Spleen (tissue), 11 donors: ENCODE results near the gene LRFN2. TPM values are rescaled to one million over a fixed set of nuclear protein-coding genes. Genes with fewer than 3 reads are reported as not detected.

Source experiments
- DNase-seq: peaks from one replicate; pipeline ENCODE4 v3.0.0-alpha.2; 2020
- H3K27ac ChIP-seq, 8 donors: fragments of 200-600 bp; sonication (generic) in 7 of 8; 1 replicate in 4 of 8; 2 replicates in 4 of 8; pipeline versions ENCODE4 v1.5.0 to v1.8.0; 2016 to 2021; ENCODE audit warnings: inconsistent platforms in 4 of 8, mild to moderate bottlenecking in 4 of 8, moderate library complexity in 1 of 8
- H3K27me3 ChIP-seq, 7 donors: fragments of 200-600 bp; sonication (generic) in 6 of 7; replicated peaks in 1 of 7; 1 replicate in 4 of 7; 2 replicates in 3 of 7; pipeline versions ENCODE4 v1.5.0 to v1.8.0; 2016 to 2021; ENCODE audit warnings: inconsistent platforms in 3 of 7, mild to moderate bottlenecking in 1 of 7
- H3K36me3 ChIP-seq, 6 donors: fragments of 200-600 bp; sonication (generic) in 5 of 6; 1 replicate in 4 of 6; 2 replicates in 2 of 6; pipeline versions ENCODE4 v1.5.0 to v1.8.0; 2016 to 2021; ENCODE audit warnings: inconsistent platforms in 2 of 6
- H3K4me1 ChIP-seq, 6 donors: fragments of 200-600 bp; sonication (generic) in 5 of 6; 1 replicate in 3 of 6; 2 replicates in 3 of 6; pipeline versions ENCODE4 v1.5.0 to v1.8.0; 2016 to 2021; ENCODE audit warnings: inconsistent platforms in 3 of 6
- H3K4me3 ChIP-seq, 8 donors: fragments of 200-600 bp; sonication (generic) in 7 of 8; 1 replicate in 4 of 8; 2 replicates in 4 of 8; pipeline versions ENCODE4 v1.5.0 to v1.8.0; 2016 to 2021; ENCODE audit warnings: inconsistent platforms in 4 of 8, mild to moderate bottlenecking in 4 of 8, moderate library complexity in 2 of 8
- H3K9me3 ChIP-seq, 8 donors: fragments of 200-600 bp; sonication (generic) in 7 of 8; 1 replicate in 4 of 8; 2 replicates in 4 of 8; pipeline versions ENCODE4 v1.5.0 to v1.8.0; 2016 to 2021; ENCODE audit warnings: inconsistent platforms in 4 of 8
- POLR2A ChIP-seq, 3 donors: fragments of 450-650 bp; IDR thresholded peaks; one replicate each; pipeline ENCODE4 v1.5.1; 2017; ENCODE audit warnings: antibody characterized with exemption in 3 of 3, mild to moderate bottlenecking in 1 of 3
- POLR2AphosphoS5 ChIP-seq, 3 donors: sonication (generic); formaldehyde crosslinking; IDR thresholded peaks; one replicate each; pipeline ENCODE4 v1.5.1; 2017; ENCODE audit warnings: antibody characterized with exemption in 3 of 3
- WGBS, 5 donors: extraction: QIAGEN DNeasy Blood & Tissue Kit in 3 of 5; methylation state at CpG; one replicate each; pipeline versions ENCODE4 v1.1.5 to v1.1.7; 2013 to 2018; 5-methylcytosine and 5-hydroxymethylcytosine counted together
- intact Hi-C: fragments of 100-400 bp; cut with DNase I; formaldehyde crosslinking; loops from one replicate; pipeline ENCODE4 v1.15.0; 2023; ENCODE audit warnings: low total_unique reads
- polyA plus RNA-seq, 3 donors: library from polyadenylated mRNA; stranded (reverse); fragments of 200-250 nt; gene quantifications; one replicate each; pipeline ENCODE4 v1.2.1, GENCODE V29; 2013
- total RNA-seq, 7 donors: library from RNA; depleted of rRNA in 3 of 7; stranded (reverse); fragments of >200 nt in 3 of 7; fragmentation: NEBNext Ultra II Directional in 4 of 7; extraction: Animal tissue kit (Norgen Biotek cat#: 25700) in 4 of 7; gene quantifications; one replicate each; pipeline versions ENCODE4 v1.1.0 to v1.2.1, GENCODE V29; 2016 to 2021
- TF ChIP-seq, protein P1 (sequence below), 11 experiments: fragments of 200-600 bp in 7 of 11; fragments of 450-650 bp in 4 of 11; sonication (generic) in 4 of 11; IDR thresholded peaks in 8 of 11; conservative IDR thresholded peaks in 3 of 11; 1 replicate in 7 of 11; 2 replicates in 4 of 11; pipeline versions ENCODE4 v1.4.0 to v1.8.0; 2016 to 2021; ENCODE audit warnings: antibody characterized with exemption in 11 of 11, inconsistent platforms in 4 of 11, mild to moderate bottlenecking in 1 of 11
- donor health status: healthy with polysubstance abuse.
- donor health status: DM: no; HTN: no; CAD: no; lungs with moderate emphysema.
- donor health status: DM: no; HTN: no; CAD: no.
- donor health status: Bipolar disorder and iron deficiency.
- donor health status: healthy.
- donor health status: DM: no; HTN: no; CAD: no.
- donor health status: DM: yes; HTN: yes; CAD: no.

Gene LRFN2
- total and polyA plus RNA-seq, 10 donors = 0.05 to 6.0 (median 1.3) TPM

DNA sequence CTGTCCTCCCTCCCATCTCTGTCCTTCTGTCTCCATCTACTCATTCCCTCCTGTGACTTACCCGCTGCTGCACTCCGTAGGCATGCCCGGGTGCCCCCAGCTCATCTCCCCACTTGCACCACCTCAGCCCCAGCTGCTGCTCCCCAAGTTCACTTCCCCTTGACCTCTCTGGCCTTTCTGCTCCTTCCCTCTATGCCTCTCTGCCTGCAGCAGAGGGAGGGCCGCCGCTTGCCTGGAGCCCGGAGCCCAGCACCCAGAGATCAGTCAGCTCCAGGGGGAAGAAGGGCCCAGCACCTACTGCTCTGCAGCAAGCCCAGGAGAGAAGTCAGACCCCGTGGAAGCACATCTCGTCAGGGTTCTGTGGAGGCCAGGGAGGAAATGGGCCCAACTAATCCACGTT, 97.4 kb downstream of the LRFN2 start:
- H3K36me3 ChIP-seq = no peaks in the 10 kb centered on the region
- no peak for TF ChIP-seq POLR2AphosphoS5 (IDR thresholded peaks at IDR 0.05)
- TF ChIP-seq, protein P1, sequence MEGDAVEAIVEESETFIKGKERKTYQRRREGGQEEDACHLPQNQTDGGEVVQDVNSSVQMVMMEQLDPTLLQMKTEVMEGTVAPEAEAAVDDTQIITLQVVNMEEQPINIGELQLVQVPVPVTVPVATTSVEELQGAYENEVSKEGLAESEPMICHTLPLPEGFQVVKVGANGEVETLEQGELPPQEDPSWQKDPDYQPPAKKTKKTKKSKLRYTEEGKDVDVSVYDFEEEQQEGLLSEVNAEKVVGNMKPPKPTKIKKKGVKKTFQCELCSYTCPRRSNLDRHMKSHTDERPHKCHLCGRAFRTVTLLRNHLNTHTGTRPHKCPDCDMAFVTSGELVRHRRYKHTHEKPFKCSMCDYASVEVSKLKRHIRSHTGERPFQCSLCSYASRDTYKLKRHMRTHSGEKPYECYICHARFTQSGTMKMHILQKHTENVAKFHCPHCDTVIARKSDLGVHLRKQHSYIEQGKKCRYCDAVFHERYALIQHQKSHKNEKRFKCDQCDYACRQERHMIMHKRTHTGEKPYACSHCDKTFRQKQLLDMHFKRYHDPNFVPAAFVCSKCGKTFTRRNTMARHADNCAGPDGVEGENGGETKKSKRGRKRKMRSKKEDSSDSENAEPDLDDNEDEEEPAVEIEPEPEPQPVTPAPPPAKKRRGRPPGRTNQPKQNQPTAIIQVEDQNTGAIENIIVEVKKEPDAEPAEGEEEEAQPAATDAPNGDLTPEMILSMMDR (IDR thresholded peaks at IDR 0.05 in 8 of 11, conservative IDR thresholded peaks at IDR 0.05 in 3 of 11) = no peak
- no peak for TF ChIP-seq POLR2A (IDR thresholded peaks at IDR 0.05)
- WGBS, 5 donors = 76 to 89% (median 86%) methylated on average over 9 of the region's 9 CpGs
- no peak overlapping the region for H3K27ac ChIP-seq
- intact Hi-C loops = no loop called here
- peaks cover 0 to 12% (median 0%) of the 10 kb centered on the region in 7 donors for H3K27me3 ChIP-seq
- DNase-seq = peak; percentile 50
- H3K9me3 ChIP-seq = no peaks in the 10 kb centered on the region
- no peak overlapping the region for H3K4me3 ChIP-seq
- no peaks in the 10 kb centered on the region for H3K4me1 ChIP-seq

DNA sequence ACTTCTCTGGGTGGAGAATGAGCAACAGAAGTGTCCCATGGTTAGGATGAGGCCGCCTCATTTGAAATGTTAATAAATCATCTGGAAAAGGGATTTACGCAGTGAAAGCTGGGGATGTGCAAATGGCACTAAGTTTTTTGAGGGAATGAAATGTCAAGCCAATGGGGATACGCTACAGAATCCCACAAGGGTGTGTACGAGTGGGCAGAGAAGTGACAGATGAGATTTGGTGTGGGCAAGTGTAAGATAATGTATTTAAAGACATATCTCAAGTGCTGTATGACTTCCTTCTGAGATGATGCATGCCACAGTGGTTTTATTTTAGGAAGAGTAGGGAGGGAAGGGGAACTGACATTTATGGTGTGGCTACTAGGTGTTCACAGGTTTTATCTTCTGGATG, 100.6 kb downstream of the LRFN2 start:
- no peaks in the 10 kb centered on the region for H3K36me3 ChIP-seq
- H3K27me3 ChIP-seq = peaks cover 0 to 4% (median 0%) of the 10 kb centered on the region in 7 donors
- no peak overlapping the region for H3K4me3 ChIP-seq
- DNase-seq = no peak
- H3K4me1 ChIP-seq = no peaks in the 10 kb centered on the region
- H3K9me3 ChIP-seq = no peaks in the 10 kb centered on the region
- intact Hi-C loops = no loop called here
- TF ChIP-seq POLR2AphosphoS5 (IDR thresholded peaks at IDR 0.05) (no peak), POLR2A (IDR thresholded peaks at IDR 0.05) (no peak)
- TF ChIP-seq, protein P1 (IDR thresholded peaks at IDR 0.05 in 8 of 11, conservative IDR thresholded peaks at IDR 0.05 in 3 of 11) = no peak
- WGBS, 5 donors = 80 to 94% (median 83%) methylated on average over 4 of the region's 4 CpGs
- no peak overlapping the region for H3K27ac ChIP-seq

DNA sequence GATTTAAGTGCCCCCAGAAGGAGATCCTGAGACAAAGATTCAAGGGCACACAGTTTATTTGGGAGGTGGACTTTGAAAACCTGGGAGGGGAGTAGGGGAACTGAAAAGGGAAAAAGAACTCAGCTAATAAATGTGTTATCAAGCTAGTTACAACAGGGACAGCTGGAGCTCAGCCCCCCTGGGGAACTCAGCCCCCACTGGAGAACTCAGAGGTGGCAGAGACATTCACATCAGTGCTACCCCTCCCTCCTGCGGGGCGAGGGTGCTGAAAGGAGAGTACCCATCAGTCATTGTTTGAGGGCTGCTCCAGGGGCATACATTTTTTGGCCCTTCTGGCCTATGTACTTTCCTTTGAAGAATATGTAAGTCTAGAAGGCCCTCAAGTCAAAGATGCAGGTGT, 101.4 kb downstream of the LRFN2 start:
- TF ChIP-seq POLR2A (IDR thresholded peaks at IDR 0.05) (no peak), POLR2AphosphoS5 (IDR thresholded peaks at IDR 0.05) (no peak)
- TF ChIP-seq, protein P1 (IDR thresholded peaks at IDR 0.05 in 8 of 11, conservative IDR thresholded peaks at IDR 0.05 in 3 of 11) = no peak
- Histone ChIP-seq H3K27me3 (peaks cover 0 to 4% (median 0%) of the 10 kb centered on the region in 7 donors), H3K27ac (no peak overlapping the region), H3K36me3 (no peaks in the 10 kb centered on the region), H3K4me3 (no peak overlapping the region), H3K4me1 (no peaks in the 10 kb centered on the region), H3K9me3 (no peaks in the 10 kb centered on the region)
- peak; percentile 29 for DNase-seq
- 81 to 100% (median 88%) methylated on average over 2 of the region's 2 CpGs for WGBS, 5 donors
- intact Hi-C loops = no loop called here

DNA sequence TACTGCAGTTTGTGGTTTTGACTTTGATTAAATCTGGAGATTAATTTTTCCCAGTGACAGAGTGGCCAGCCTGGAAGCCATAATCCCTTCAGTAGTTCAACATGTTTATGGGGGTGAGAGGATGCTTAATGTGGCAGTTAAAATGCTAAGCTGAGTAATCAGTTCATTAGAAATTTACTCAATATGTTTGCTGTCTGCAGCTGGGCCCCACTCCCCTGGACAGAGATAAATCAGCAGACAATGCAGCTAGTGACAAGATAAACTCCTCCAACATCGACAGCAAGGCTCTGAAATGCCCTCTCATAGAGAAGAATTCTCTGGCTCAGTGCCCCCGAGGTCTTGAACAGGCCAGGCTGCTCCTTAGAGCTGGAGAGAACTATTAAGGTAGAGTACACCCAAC, 101.9 kb downstream of the LRFN2 start:
- Histone ChIP-seq H3K4me1 (no peaks in the 10 kb centered on the region), H3K4me3 (no peak overlapping the region), H3K27me3 (peaks cover 0 to 4% (median 0%) of the 10 kb centered on the region in 7 donors), H3K27ac (no peak overlapping the region), H3K9me3 (no peaks in the 10 kb centered on the region), H3K36me3 (no peaks in the 10 kb centered on the region)
- peak; percentile 22 for DNase-seq
- TF ChIP-seq POLR2AphosphoS5 (IDR thresholded peaks at IDR 0.05) = no peak
- no peak for TF ChIP-seq POLR2A (IDR thresholded peaks at IDR 0.05)
- TF ChIP-seq, protein P1 (IDR thresholded peaks at IDR 0.05 in 8 of 11, conservative IDR thresholded peaks at IDR 0.05 in 3 of 11) = no peak
- intact Hi-C loops = no loop called here
- 33 to 65% (median 54%) methylated on average over 2 of the region's 2 CpGs for WGBS, 5 donors
